Mesendoderm (in vitro differentiated cells): ENCODE data around the gene SYT2.

Source experiments
- DNase-seq: peaks from one replicate; pipeline ENCODE4 v3.0.0; 2013
- H2AK5ac ChIP-seq: 2 replicates; pipeline ENCODE4 v1.6.1; 2013; ENCODE audit warnings: low read length, inconsistent platforms
- H2BK120ac ChIP-seq: 2 replicates; pipeline ENCODE4 v1.6.1; 2013; ENCODE audit warnings: low read depth, mild to moderate bottlenecking, low read length, moderate library complexity, mixed read lengths
- H2BK15ac ChIP-seq: replicated peaks from 2 replicates; pipeline ENCODE4 v1.6.1; 2013; ENCODE audit warnings: low read depth, mild to moderate bottlenecking, moderate library complexity
- H2BK5ac ChIP-seq: 2 replicates; pipeline ENCODE4 v1.6.1; 2013; ENCODE audit warnings: low read length, inconsistent platforms
- H3K18ac ChIP-seq: 2 replicates; pipeline ENCODE4 v1.6.1; 2013; ENCODE audit warnings: mild to moderate bottlenecking, low read length, mixed read lengths
- H3K23ac ChIP-seq: one replicate; pipeline ENCODE4 v1.6.1; 2013; ENCODE audit warnings: low read length
- H3K27ac ChIP-seq: 2 replicates; pipeline ENCODE4 v1.5.1; 2013; ENCODE audit warnings: low read depth, mild to moderate bottlenecking, inconsistent platforms, low read length, moderate library complexity
- H3K27me3 ChIP-seq: 2 replicates; pipeline ENCODE4 v1.6.1; 2013; ENCODE audit warnings: low read length, control low read depth, mild to moderate bottlenecking, inconsistent platforms; ENCODE audit not compliant: insufficient read depth, poor library complexity
- H3K36me3 ChIP-seq: 2 replicates; pipeline ENCODE4 v1.6.1; 2013; ENCODE audit warnings: low read length, inconsistent platforms; ENCODE audit not compliant: control insufficient read depth, insufficient read depth
- H3K4ac ChIP-seq: one replicate; pipeline ENCODE4 v1.6.1; 2013; ENCODE audit warnings: low read depth, mild to moderate bottlenecking, low read length, moderate library complexity
- H3K4me1 ChIP-seq: 2 replicates; pipeline ENCODE4 v1.6.1; 2013; ENCODE audit warnings: low read depth, low read length, inconsistent platforms; ENCODE audit not compliant: control insufficient read depth
- H3K4me2 ChIP-seq: 2 replicates; pipeline ENCODE4 v1.6.1; 2013; ENCODE audit warnings: low read length
- H3K4me3 ChIP-seq: 2 replicates; pipeline ENCODE4 v1.5.1; 2013; ENCODE audit warnings: mild to moderate bottlenecking, low read length
- H3K56ac ChIP-seq: one replicate; pipeline ENCODE4 v1.6.1; 2013; ENCODE audit warnings: low read length
- H3K79me1 ChIP-seq: 2 replicates; pipeline ENCODE4 v1.6.1; 2013; ENCODE audit warnings: low read length, inconsistent platforms
- H3K79me2 ChIP-seq: 2 replicates; pipeline ENCODE4 v1.6.1; 2013; ENCODE audit warnings: mild to moderate bottlenecking, low read length; ENCODE audit not compliant: control insufficient read depth, insufficient read depth
- H3K9ac ChIP-seq: 2 replicates; pipeline ENCODE4 v1.6.1; 2013; ENCODE audit warnings: low read length, inconsistent platforms
- H4K5ac ChIP-seq: one replicate; pipeline ENCODE4 v1.6.1; 2013; ENCODE audit warnings: low read length
- H4K8ac ChIP-seq: one replicate; pipeline ENCODE4 v1.6.1; 2013; ENCODE audit warnings: low read depth, mild to moderate bottlenecking, control low read depth, low read length, moderate library complexity
- WGBS: extraction: QIAGEN DNeasy Blood & Tissue Kit; methylation state at CpG from one replicate; pipeline ENCODE4 v1.1.7; 2013; ENCODE audit warnings: low lambda C conversion rate, missing lambda C conversion rate; ENCODE audit not compliant: insufficient coverage; ENCODE audit errors: extremely low coverage; 5-methylcytosine and 5-hydroxymethylcytosine counted together

SYT2 gene

DNA sequence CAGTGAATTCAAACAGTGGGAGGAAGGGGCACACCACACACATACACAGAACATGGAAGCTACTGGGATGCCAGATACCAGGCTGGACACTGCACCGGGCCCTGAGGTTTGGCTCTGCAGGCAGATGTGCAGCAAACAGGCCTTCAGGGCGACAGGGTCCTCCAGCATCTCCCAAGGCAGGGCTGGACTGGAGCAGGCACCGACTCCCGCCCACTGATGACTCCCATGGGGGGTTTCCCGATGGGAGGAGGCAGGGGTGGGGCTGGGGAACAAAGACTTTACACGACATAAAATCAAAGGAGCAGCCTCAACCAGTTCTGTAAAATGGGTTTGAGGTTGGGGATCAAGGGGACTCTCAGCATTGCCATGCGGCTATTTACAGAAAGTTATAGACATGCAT lies 118.1 kb downstream of the SYT2 start:
- no peak overlapping the region for H3K27ac ChIP-seq
- H4K8ac ChIP-seq: no peak overlapping the region
- no peak for DNase-seq
- no peak overlapping the region for H3K23ac ChIP-seq
- no peaks in the 10 kb centered on the region for H3K79me1 ChIP-seq
- H3K9ac ChIP-seq: no peak overlapping the region
- no peak overlapping the region for H3K4me2 ChIP-seq
- H2BK15ac ChIP-seq: no peak overlapping the region
- H4K5ac ChIP-seq: no peak overlapping the region
- H3K79me2 ChIP-seq: no peaks in the 10 kb centered on the region
- no peaks in the 10 kb centered on the region for H3K27me3 ChIP-seq
- no peak overlapping the region for H2BK120ac ChIP-seq
- H3K36me3 ChIP-seq: no peaks in the 10 kb centered on the region
- H3K18ac ChIP-seq: no peak overlapping the region
- WGBS: no CpG with 5 or more reads among the region's 7 CpGs
- H3K4ac ChIP-seq: no peak overlapping the region
- H3K4me3 ChIP-seq: no peak overlapping the region
- no peak overlapping the region for H2AK5ac ChIP-seq
- no peak overlapping the region for H3K56ac ChIP-seq
- no peak overlapping the region for H2BK5ac ChIP-seq
- H3K4me1 ChIP-seq: peaks cover 3% of the 10 kb centered on the region

DNA sequence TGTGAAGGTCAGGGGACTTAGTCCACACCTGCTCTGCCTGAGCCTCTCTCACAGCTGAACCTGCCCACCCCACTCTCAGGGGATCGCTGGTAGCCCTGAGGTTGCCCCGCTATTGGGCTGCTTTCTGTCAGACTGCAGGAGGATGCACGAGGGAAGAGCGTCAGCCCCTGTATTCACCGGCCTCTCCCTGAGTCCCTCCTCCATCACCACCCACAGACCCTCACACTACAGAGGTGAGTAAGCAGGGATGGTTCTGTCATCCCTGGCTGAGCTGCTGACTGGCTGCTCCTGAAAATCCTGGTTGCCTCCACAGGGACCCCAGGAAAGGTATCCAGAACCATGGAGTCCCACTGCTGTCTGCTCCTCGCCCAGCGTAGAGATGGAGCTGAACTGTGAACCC lies 118.7 kb downstream of the SYT2 start:
- Histone ChIP-seq H2AK5ac (no peak overlapping the region), H3K4me2 (no peak overlapping the region), H3K79me1 (no peaks in the 10 kb centered on the region), H3K4me3 (no peak overlapping the region), H2BK15ac (no peak overlapping the region), H3K4ac (no peak overlapping the region), H3K9ac (no peak overlapping the region), H3K4me1 (peaks cover 5% of the 10 kb centered on the region), H2BK5ac (no peak overlapping the region), H4K8ac (no peak overlapping the region), H4K5ac (no peak overlapping the region), H3K27ac (no peak overlapping the region), H3K56ac (no peak overlapping the region), H3K27me3 (no peaks in the 10 kb centered on the region), H3K18ac (no peak overlapping the region), H2BK120ac (no peak overlapping the region), H3K79me2 (no peaks in the 10 kb centered on the region), H3K23ac (no peak overlapping the region), H3K36me3 (no peaks in the 10 kb centered on the region)
- WGBS: no CpG with 5 or more reads among the region's 7 CpGs
- DNase-seq: no peak

DNA sequence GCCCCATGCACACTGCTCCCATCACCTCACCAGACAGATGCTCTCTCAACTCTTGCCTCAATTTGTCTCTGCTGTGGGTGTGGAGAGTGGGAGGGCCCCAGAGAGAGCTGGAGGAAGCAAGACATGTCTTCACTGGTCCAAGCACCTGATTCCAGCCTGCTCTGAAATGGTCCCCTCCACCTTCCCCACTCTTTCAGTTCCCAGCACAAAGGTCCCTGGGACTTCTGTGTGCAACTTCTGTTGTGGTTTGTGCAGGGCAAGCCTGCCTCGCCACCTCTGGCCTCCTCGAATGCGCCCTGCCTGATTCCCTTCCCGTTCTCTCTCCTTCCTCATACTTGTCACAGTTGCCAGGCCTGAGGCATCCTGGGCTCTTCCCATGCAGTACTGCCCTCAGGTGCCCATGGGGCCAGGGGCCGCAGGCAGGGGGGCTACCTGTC lies 119.3 kb downstream of the SYT2 start:
- no peak overlapping the region for H2BK120ac ChIP-seq
- H3K4me3 ChIP-seq: no peak overlapping the region
- H3K4ac ChIP-seq: no peak overlapping the region
- no peak overlapping the region for H3K4me2 ChIP-seq
- H3K23ac ChIP-seq: no peak overlapping the region
- no CpG with 5 or more reads among the region's 5 CpGs for WGBS
- peaks cover 10% of the 10 kb centered on the region for H3K4me1 ChIP-seq
- no peaks in the 10 kb centered on the region for H3K79me1 ChIP-seq
- H3K36me3 ChIP-seq: no peaks in the 10 kb centered on the region
- DNase-seq: no peak
- no peak overlapping the region for H3K56ac ChIP-seq
- H3K9ac ChIP-seq: no peak overlapping the region
- no peak overlapping the region for H4K8ac ChIP-seq
- no peaks in the 10 kb centered on the region for H3K27me3 ChIP-seq
- no peak overlapping the region for H2AK5ac ChIP-seq
- no peak overlapping the region for H3K18ac ChIP-seq
- no peaks in the 10 kb centered on the region for H3K79me2 ChIP-seq
- no peak overlapping the region for H3K27ac ChIP-seq
- no peak overlapping the region for H2BK15ac ChIP-seq
- H2BK5ac ChIP-seq: no peak overlapping the region
- H4K5ac ChIP-seq: no peak overlapping the region

DNA sequence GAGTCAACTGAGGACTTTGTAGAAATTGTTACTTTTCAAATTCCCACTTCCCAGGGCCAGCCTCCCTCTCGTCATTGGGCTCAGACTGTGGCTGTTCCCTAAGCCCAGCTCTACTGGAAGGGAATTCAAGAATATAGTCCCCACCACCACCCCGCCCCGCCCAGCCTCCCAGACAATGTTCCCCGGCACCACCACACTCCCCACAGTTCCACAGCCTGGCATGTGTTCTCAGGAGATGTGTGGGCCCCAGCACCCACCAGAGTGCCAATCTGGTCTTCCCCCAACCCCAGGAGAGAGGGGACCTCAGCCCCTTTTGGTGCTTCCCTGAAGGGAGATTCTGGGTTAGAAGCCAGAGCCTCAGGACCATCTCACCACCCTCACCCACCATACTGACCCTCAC lies 120.1 kb downstream of the SYT2 start:
- H3K27me3 ChIP-seq: no peaks in the 10 kb centered on the region
- no peak overlapping the region for H3K18ac ChIP-seq
- no CpG with 5 or more reads among the region's 4 CpGs for WGBS
- no peak overlapping the region for H2AK5ac ChIP-seq
- no peaks in the 10 kb centered on the region for H3K79me2 ChIP-seq
- H3K27ac ChIP-seq: no peak overlapping the region
- H3K36me3 ChIP-seq: no peaks in the 10 kb centered on the region
- H3K79me1 ChIP-seq: no peaks in the 10 kb centered on the region
- H3K4ac ChIP-seq: no peak overlapping the region
- no peak overlapping the region for H3K4me2 ChIP-seq
- H3K4me1 ChIP-seq: peaks cover 14% of the 10 kb centered on the region
- H2BK15ac ChIP-seq: no peak overlapping the region
- H3K4me3 ChIP-seq: no peak overlapping the region
- no peak overlapping the region for H4K8ac ChIP-seq
- no peak overlapping the region for H4K5ac ChIP-seq
- H3K56ac ChIP-seq: no peak overlapping the region
- H3K23ac ChIP-seq: no peak overlapping the region
- H2BK120ac ChIP-seq: no peak overlapping the region
- no peak overlapping the region for H2BK5ac ChIP-seq
- DNase-seq: no peak
- no peak overlapping the region for H3K9ac ChIP-seq

DNA sequence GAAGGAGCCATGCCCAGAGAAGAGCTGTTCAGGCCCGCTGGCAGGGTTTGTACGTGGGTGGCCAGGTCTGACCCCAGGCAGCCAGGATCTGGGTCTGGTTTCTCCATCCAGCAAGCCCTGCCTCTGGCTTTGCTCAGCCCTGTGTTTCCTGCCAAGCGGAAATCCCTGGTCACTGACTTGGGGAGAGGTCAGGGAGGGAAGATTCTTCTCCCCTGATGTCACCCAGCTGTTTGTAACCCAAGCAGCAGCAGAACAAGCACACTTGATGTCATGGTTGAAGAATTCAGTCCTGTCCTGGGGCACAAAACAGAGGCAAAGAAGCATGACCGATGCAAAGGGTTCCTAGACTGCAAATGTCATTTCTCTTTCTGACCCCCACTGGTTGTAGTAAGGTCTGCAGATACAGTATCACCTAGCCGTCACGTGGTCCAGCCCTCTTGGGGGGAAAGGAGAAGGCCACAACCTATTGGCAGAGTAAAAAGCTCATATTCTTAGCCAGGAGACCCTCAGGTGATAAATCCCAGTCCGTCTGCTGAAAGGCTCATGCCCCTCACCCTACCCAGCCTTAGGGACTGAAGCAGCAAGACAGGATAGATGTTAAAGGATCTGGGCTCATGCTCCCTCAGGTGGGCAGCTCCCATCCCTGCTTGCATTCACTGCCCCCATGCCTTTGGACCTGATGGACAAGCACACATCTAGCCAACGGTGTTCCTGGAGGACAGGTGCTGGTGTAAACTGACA lies 120.9 kb downstream of the SYT2 start:
- no peak overlapping the region for H3K4ac ChIP-seq
- no peak overlapping the region for H2AK5ac ChIP-seq
- no peaks in the 10 kb centered on the region for H3K36me3 ChIP-seq
- no peaks in the 10 kb centered on the region for H3K79me1 ChIP-seq
- peaks cover 16% of the 10 kb centered on the region for H3K4me1 ChIP-seq
- H3K27ac ChIP-seq: peak overlapping the region; percentile 10
- H4K8ac ChIP-seq: no peak overlapping the region
- WGBS: no CpG with 5 or more reads among the region's 8 CpGs
- H3K79me2 ChIP-seq: no peaks in the 10 kb centered on the region
- H3K9ac ChIP-seq: no peak overlapping the region
- no peak overlapping the region for H3K23ac ChIP-seq
- H2BK5ac ChIP-seq: no peak overlapping the region
- no peak overlapping the region for H3K4me2 ChIP-seq
- H3K27me3 ChIP-seq: no peaks in the 10 kb centered on the region
- H3K4me3 ChIP-seq: no peak overlapping the region
- no peak overlapping the region for H2BK120ac ChIP-seq
- DNase-seq: peak; percentile 100
- no peak overlapping the region for H2BK15ac ChIP-seq
- peak overlapping the region; percentile 15 for H3K18ac ChIP-seq
- H3K56ac ChIP-seq: no peak overlapping the region
- no peak overlapping the region for H4K5ac ChIP-seq
